ENCODE measurements around the gene NKAIN1. TPM values are rescaled to one million over a fixed set of nuclear protein-coding genes. Genes with fewer than 3 reads are reported as not detected.

NKAIN1 gene
- total RNA-seq, 4 donors from 2014 or later, result not detected

GRCh38 chr1:31159323-31159722, 80.4 kb downstream of the NKAIN1 start:
- TF ChIP-seq, protein P1, sequence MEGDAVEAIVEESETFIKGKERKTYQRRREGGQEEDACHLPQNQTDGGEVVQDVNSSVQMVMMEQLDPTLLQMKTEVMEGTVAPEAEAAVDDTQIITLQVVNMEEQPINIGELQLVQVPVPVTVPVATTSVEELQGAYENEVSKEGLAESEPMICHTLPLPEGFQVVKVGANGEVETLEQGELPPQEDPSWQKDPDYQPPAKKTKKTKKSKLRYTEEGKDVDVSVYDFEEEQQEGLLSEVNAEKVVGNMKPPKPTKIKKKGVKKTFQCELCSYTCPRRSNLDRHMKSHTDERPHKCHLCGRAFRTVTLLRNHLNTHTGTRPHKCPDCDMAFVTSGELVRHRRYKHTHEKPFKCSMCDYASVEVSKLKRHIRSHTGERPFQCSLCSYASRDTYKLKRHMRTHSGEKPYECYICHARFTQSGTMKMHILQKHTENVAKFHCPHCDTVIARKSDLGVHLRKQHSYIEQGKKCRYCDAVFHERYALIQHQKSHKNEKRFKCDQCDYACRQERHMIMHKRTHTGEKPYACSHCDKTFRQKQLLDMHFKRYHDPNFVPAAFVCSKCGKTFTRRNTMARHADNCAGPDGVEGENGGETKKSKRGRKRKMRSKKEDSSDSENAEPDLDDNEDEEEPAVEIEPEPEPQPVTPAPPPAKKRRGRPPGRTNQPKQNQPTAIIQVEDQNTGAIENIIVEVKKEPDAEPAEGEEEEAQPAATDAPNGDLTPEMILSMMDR (IDR thresholded peaks at IDR 0.05), result no peak
- TF ChIP-seq POLR2A (IDR thresholded peaks at IDR 0.05), result no peak
- intact Hi-C loops (cut with DNase I), result no loop called here
- Histone ChIP-seq H3K27me3 (no peaks in the 10 kb centered on the region), H3K4me1 (peaks cover 2 to 11% of the 10 kb centered on the region in 2 donors), H3K9me3 (no peaks in the 10 kb centered on the region), H3K27ac (no peak overlapping the region), H3K36me3 (no peaks in the 10 kb centered on the region), H3K4me3 (replicated peaks in 1 of 3) (no peak overlapping the region)
- DNase-seq, result no peak
- 78 to 92% methylated on average over 2 of the region's 2 CpGs for WGBS, 2 donors

GRCh38 chr1:31155216-31155806, 84.4 kb downstream of the NKAIN1 start:
- Histone ChIP-seq H3K27ac (peak overlapping the region; percentile 63 to 85 (median 77)), H3K9me3 (no peaks in the 10 kb centered on the region), H3K4me1 (peaks cover 3 to 15% of the 10 kb centered on the region in 2 donors), H3K4me3 (replicated peaks in 1 of 3) (peak overlapping the region in 2 of 3 donors; percentile 62 to 67), H3K36me3 (no peaks in the 10 kb centered on the region), H3K27me3 (no peaks in the 10 kb centered on the region)
- 2% methylated on average over 24 to 32 of the region's 46 CpGs for WGBS, 2 donors
- TF ChIP-seq, protein P1 (IDR thresholded peaks at IDR 0.05), result peak in 3 of 6 experiments; percentile 8 to 36 (median 27)
- no peak for TF ChIP-seq POLR2A (IDR thresholded peaks at IDR 0.05)
- peak; percentile 58 to 72 for DNase-seq
- intact Hi-C loops (cut with DNase I), result no loop called here

- H3K4me1 ChIP-seq, result peaks cover 3 to 15% of the 10 kb centered on the region in 2 donors
- intact Hi-C loops (cut with DNase I), result no loop called here
- WGBS, 2 donors, result 10 to 23% methylated on average over 5 to 7 of the region's 51 CpGs
These were observed 85.0 kb downstream of the NKAIN1 start for GRCh38 chr1:31154632-31155215.

DNA sequence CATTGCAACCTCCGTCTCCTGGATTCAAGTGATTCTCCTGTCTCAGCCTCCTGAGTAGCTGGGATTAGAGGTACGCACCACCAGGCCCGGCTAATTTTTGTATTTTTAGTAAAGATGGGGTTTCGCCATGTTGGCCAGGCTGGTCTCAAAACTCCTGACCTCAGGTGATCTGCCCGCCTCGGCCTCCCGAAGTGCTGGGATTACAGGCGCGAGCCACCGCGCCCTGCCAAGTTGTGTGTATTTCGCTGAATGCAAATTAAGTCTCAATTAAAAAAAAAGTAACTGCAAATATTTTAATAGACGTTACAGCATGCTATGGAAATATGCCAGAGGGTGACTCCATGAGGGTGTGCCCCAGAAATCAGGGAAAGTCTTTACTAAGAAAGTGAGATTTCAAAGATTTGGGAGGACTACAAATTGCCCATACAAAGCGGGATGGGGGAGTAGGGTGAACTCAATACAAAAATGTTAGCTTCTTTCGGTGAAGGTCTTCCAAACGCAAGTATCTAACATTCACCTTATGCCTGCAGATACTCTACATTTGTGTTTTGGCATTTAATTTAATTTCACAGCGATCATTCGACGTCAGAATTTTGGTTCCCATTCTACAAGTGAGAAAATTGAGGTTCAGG, 85.6 kb downstream of the NKAIN1 start:
- Histone ChIP-seq H3K36me3 (no peaks in the 10 kb centered on the region), H3K9me3 (no peaks in the 10 kb centered on the region), H3K27me3 (no peaks in the 10 kb centered on the region), H3K4me1 (peaks cover 3 to 16% of the 10 kb centered on the region in 2 donors), H3K27ac (peak overlapping the region; percentile 37 to 85 (median 80)), H3K4me3 (replicated peaks in 1 of 3) (peak overlapping the region in 1 of 3 donors; percentile 67)
- WGBS, 2 donors, result 82 to 85% methylated on average over 19 of the region's 19 CpGs
- DNase-seq, result peak in 1 of 2 donors; percentile 10
- intact Hi-C loops (cut with DNase I), result no loop called here
- TF ChIP-seq, protein P1 (IDR thresholded peaks at IDR 0.05), result no peak
- TF ChIP-seq POLR2A (IDR thresholded peaks at IDR 0.05), result no peak

More at GRCh38 chr1:31154632-31155215, 85.0 kb downstream of the NKAIN1 start:
- Histone ChIP-seq H3K4me3 (replicated peaks in 1 of 3) (peak overlapping the region in 1 of 3 donors; percentile 67), H3K36me3 (no peaks in the 10 kb centered on the region), H3K27me3 (no peaks in the 10 kb centered on the region), H3K27ac (peak overlapping the region; percentile 77 to 85 (median 80)), H3K9me3 (no peaks in the 10 kb centered on the region)
- DNase-seq, result peak; percentile 99
- TF ChIP-seq, protein P1 (IDR thresholded peaks at IDR 0.05), result no peak
- peak in 1 of 2 donors; percentile 41 for TF ChIP-seq POLR2A (IDR thresholded peaks at IDR 0.05)

- intact Hi-C loops (cut with DNase I), result no loop called here
- no peak overlapping the region for H3K4me3 ChIP-seq (replicated peaks in 1 of 3)
- peaks cover 3 to 19% of the 10 kb centered on the region in 2 donors for H3K4me1 ChIP-seq
- no peaks in the 10 kb centered on the region for H3K9me3 ChIP-seq
- no peaks in the 10 kb centered on the region for H3K27me3 ChIP-seq
- H3K27ac ChIP-seq, result no peak overlapping the region
- whole genome bisulfite sequencing, 2 donors, result 97 to 100% methylated on average over 3 of the region's 3 CpGs
- H3K36me3 ChIP-seq, result no peaks in the 10 kb centered on the region
- TF ChIP-seq POLR2A (IDR thresholded peaks at IDR 0.05), result no peak
- TF ChIP-seq, protein P1 (IDR thresholded peaks at IDR 0.05), result no peak
- no peak for DNase-seq
These were observed 86.3 kb downstream of the NKAIN1 start for GRCh38 chr1:31153423-31153822.
